Measurements from ENCODE around the gene SORBS2.

SORBS2 gene

GRCh38 chr4:185835814-185836213 lies 23.8 kb upstream of the SORBS2 start:
- DNase-seq = no peak

GRCh38 chr4:185835336-185835735 lies 23.3 kb upstream of the SORBS2 start:
- no peak for DNase-seq

GRCh38 chr4:185834778-185835177 lies 22.8 kb upstream of the SORBS2 start:
- no peak for DNase-seq

GRCh38 chr4:185834088-185834487 lies 22.1 kb upstream of the SORBS2 start:
- DNase-seq = no peak

GRCh38 chr4:185833055-185833598 lies 21.1 kb upstream of the SORBS2 start:
- DNase-seq = no peak

GRCh38 chr4:185831125-185831815 lies 19.3 kb upstream of the SORBS2 start:
- no peak for DNase-seq

- DNase-seq = no peak
These were observed 18.4 kb upstream of the SORBS2 start for GRCh38 chr4:185830263-185830994.

- no peak for DNase-seq
These were observed 14.4 kb upstream of the SORBS2 start for GRCh38 chr4:185826381-185826780.

GRCh38 chr4:185825737-185826136 lies 13.7 kb upstream of the SORBS2 start:
- DNase-seq = no peak

GRCh38 chr4:185822791-185823190 lies 10.8 kb upstream of the SORBS2 start:
- no peak for DNase-seq

- DNase-seq = no peak
These were observed 9.0 kb upstream of the SORBS2 start for GRCh38 chr4:185821029-185821419.

GRCh38 chr4:185820146-185821028 lies 8.4 kb upstream of the SORBS2 start:
- no peak for DNase-seq

GRCh38 chr4:185819144-185819543 lies 7.2 kb upstream of the SORBS2 start:
- no peak for DNase-seq

GRCh38 chr4:185817403-185817818 lies 5.4 kb upstream of the SORBS2 start:
- DNase-seq = no peak

GRCh38 chr4:185813133-185813532 lies 1.1 kb upstream of the SORBS2 start:
- no peak for DNase-seq

- no peak for DNase-seq
These were observed 1.1 kb downstream of the SORBS2 start for GRCh38 chr4:185810746-185811508.

- DNase-seq = no peak
These were observed 2.4 kb downstream of the SORBS2 start for GRCh38 chr4:185809533-185810071.

GRCh38 chr4:185809121-185809520 lies 2.9 kb downstream of the SORBS2 start:
- DNase-seq = no peak

- DNase-seq = no peak
These were observed 6.0 kb downstream of the SORBS2 start for GRCh38 chr4:185805979-185806378.

GRCh38 chr4:185805262-185805802 lies 6.7 kb downstream of the SORBS2 start:
- DNase-seq = no peak

GRCh38 chr4:185803022-185803421 lies 9.0 kb downstream of the SORBS2 start:
- no peak for DNase-seq

GRCh38 chr4:185801471-185801870 lies 10.5 kb downstream of the SORBS2 start:
- DNase-seq = no peak

Data from NCI-H1436 (cell line).